IMR-90 (cell line): ENCODE measurements around the gene AMT. TPM values are rescaled to one million over a fixed set of nuclear protein-coding genes. Genes with fewer than 3 reads are reported as not detected.

Experiments used
- ATAC-seq: fragments of 200-7000 bp; cut with Tn5 transposase; 2 replicates; pipeline ENCODE4 v1.9.1; 2020; ENCODE audit warnings: low read depth, mild to moderate bottlenecking, moderate library complexity
- BruUV-seq: library from RNA; stranded (reverse); fragments of 400-500 nt; replicated peaks from 2 replicates; lab custom pipeline; 2021; lab: Mats Ljungman, UMichigan
- CTCF ChIA-PET: fragments of 300-600 bp; formaldehyde crosslinking; extraction: SDS; loops from one replicate; lab custom pipeline; 2021; ENCODE audit warnings: antibody characterized with exemption; lab: Yijun Ruan, JAX
- POLR2A ChIA-PET: fragments of 300-600 bp; sonication (Branson Sonifier 250); formaldehyde crosslinking; loops from one replicate; lab custom pipeline; 2022; ENCODE audit warnings: antibody characterized with exemption; ENCODE audit not compliant: unreplicated experiment; lab: Charles Lee
- DNase-seq: peaks from one replicate; pipeline ENCODE4 v3.0.0; 2013
- H2AFZ ChIP-seq: replicated peaks from 2 replicates; pipeline ENCODE3; 2013; ENCODE audit warnings: low read length, mild to moderate bottlenecking; ENCODE audit not compliant: poor library complexity
- H2AK5ac ChIP-seq: 2 replicates; pipeline ENCODE4 v1.6.1; 2013; ENCODE audit warnings: low read depth, low read length, inconsistent platforms
- H2AK9ac ChIP-seq: replicated peaks from 2 replicates; pipeline ENCODE3; 2013; ENCODE audit warnings: mild to moderate bottlenecking, low read depth, low read length, moderate library complexity; ENCODE audit not compliant: poor library complexity
- H2BK120ac ChIP-seq: 2 replicates; pipeline ENCODE4 v1.6.1; 2013; ENCODE audit warnings: low read depth, low read length, inconsistent platforms
- H2BK15ac ChIP-seq: 3 replicates; pipeline ENCODE4 v1.6.1; 2013; ENCODE audit warnings: low read depth, low read length, inconsistent platforms
- H2BK20ac ChIP-seq: 2 replicates; pipeline ENCODE4 v1.6.1; 2013; ENCODE audit warnings: low read depth, mild to moderate bottlenecking, inconsistent platforms, low read length, moderate library complexity
- H2BK5ac ChIP-seq: 2 replicates; pipeline ENCODE4 v1.6.1; 2013; ENCODE audit warnings: mild to moderate bottlenecking, low read depth, low read length, inconsistent platforms; ENCODE audit not compliant: poor library complexity, severe bottlenecking
- H3K14ac ChIP-seq: replicated peaks from 2 replicates; pipeline ENCODE4 v1.6.1; 2013; ENCODE audit warnings: low read depth, low read length, inconsistent platforms
- H3K18ac ChIP-seq: 2 replicates; pipeline ENCODE4 v1.6.1; 2013; ENCODE audit warnings: low read depth, low read length, control low read depth
- H3K23ac ChIP-seq: 2 replicates; pipeline ENCODE4 v1.6.1; 2013; ENCODE audit warnings: low read depth, low read length, inconsistent platforms
- H3K27ac ChIP-seq: 2 replicates; pipeline ENCODE4 v1.5.1; 2013; ENCODE audit warnings: mild to moderate bottlenecking, control low read depth, low read length; ENCODE audit not compliant: insufficient read depth
- H3K27me3 ChIP-seq: 2 replicates; pipeline ENCODE4 v1.6.1; 2013; ENCODE audit warnings: low read length; ENCODE audit not compliant: control insufficient read depth, insufficient read depth
- H3K36me3 ChIP-seq: 2 replicates; pipeline ENCODE4 v1.6.1; 2013; ENCODE audit warnings: low read length, mixed read lengths; ENCODE audit not compliant: control insufficient read depth, insufficient read depth
- H3K4ac ChIP-seq: 2 replicates; pipeline ENCODE4 v1.6.1; 2013; ENCODE audit warnings: low read depth, low read length, inconsistent platforms
- H3K4me1 ChIP-seq: 2 replicates; pipeline ENCODE4 v1.6.1; 2013; ENCODE audit warnings: low read length, mixed read lengths; ENCODE audit not compliant: control insufficient read depth, insufficient read depth
- H3K4me2 ChIP-seq: 2 replicates; pipeline ENCODE4 v1.6.1; 2013; ENCODE audit warnings: low read depth, mild to moderate bottlenecking, control low read depth, low read length, moderate library complexity
- H3K4me3 ChIP-seq: 2 replicates; pipeline ENCODE4 v1.5.1; 2013; ENCODE audit warnings: low read depth, mild to moderate bottlenecking, control low read depth, low read length, moderate library complexity; ENCODE audit not compliant: insufficient read depth
- H3K56ac ChIP-seq: 2 replicates; pipeline ENCODE4 v1.6.1; 2013; ENCODE audit warnings: low read length, inconsistent platforms; ENCODE audit not compliant: insufficient read depth; ENCODE audit errors: extremely low read depth
- H3K79me1 ChIP-seq, 2 experiments: 2 replicates each; pipeline ENCODE4 v1.6.1; 2013; ENCODE audit warnings: low read length in 2 of 2, inconsistent platforms in 1 of 2, low read depth in 1 of 2
- H3K9ac ChIP-seq: 2 replicates; pipeline ENCODE4 v1.6.1; 2013; ENCODE audit warnings: low read depth, low read length, control low read depth
- H3K9me1 ChIP-seq: 2 replicates; pipeline ENCODE4 v1.6.1; 2013; ENCODE audit warnings: low read length, inconsistent platforms; ENCODE audit not compliant: insufficient read depth
- H3K9me3 ChIP-seq: 2 replicates; pipeline ENCODE4 v1.6.1; 2013; ENCODE audit warnings: low read length; ENCODE audit not compliant: control insufficient read depth, insufficient read depth
- H4K20me1 ChIP-seq: 2 replicates; pipeline ENCODE4 v1.6.1; 2013; ENCODE audit warnings: low read length, inconsistent platforms; ENCODE audit not compliant: insufficient read depth
- H4K5ac ChIP-seq: 2 replicates; pipeline ENCODE4 v1.6.1; 2013; ENCODE audit warnings: mild to moderate bottlenecking, low read depth, low read length, control low read depth
- H4K8ac ChIP-seq, 2 experiments: 2 replicates each; pipeline ENCODE4 v1.6.1; 2013; ENCODE audit warnings: low read depth in 2 of 2, low read length in 2 of 2, control low read depth in 1 of 2, inconsistent platforms in 1 of 2
- H4K91ac ChIP-seq: 2 replicates; pipeline ENCODE4 v1.6.1; 2013; ENCODE audit warnings: low read depth, low read length, inconsistent platforms; ENCODE audit not compliant: insufficient read depth
- CEBPB ChIP-seq: IDR thresholded peaks from 2 replicates; pipeline ENCODE4 v1.6.1; 2012; ENCODE audit warnings: low read depth, low read length, improper control_type of control experiment
- FOS ChIP-seq: fragments of 150-350 bp; IDR thresholded peaks from 2 replicates; pipeline ENCODE4 v1.6.1; 2016; ENCODE audit warnings: low read depth, low read length
- MXI1 ChIP-seq: IDR thresholded peaks from 2 replicates; pipeline ENCODE4 v1.6.1; 2012; ENCODE audit warnings: low read depth, mild to moderate bottlenecking, low read length, moderate library complexity, borderline replicate concordance
- NFE2L2 ChIP-seq: fragments of 150-350 bp; IDR thresholded peaks from 2 replicates; pipeline ENCODE4 v1.6.1; 2016; ENCODE audit warnings: low read depth, mild to moderate bottlenecking, low read length
- POLR2A ChIP-seq: IDR thresholded peaks from 2 replicates; pipeline ENCODE4 v1.6.1; 2012; ENCODE audit warnings: mild to moderate bottlenecking, low read depth, low read length
- RCOR1 ChIP-seq: IDR thresholded peaks from 2 replicates; pipeline ENCODE4 v1.6.1; 2012; ENCODE audit warnings: mild to moderate bottlenecking, low read length, improper control_type of control experiment; ENCODE audit not compliant: insufficient replicate concordance
- WGBS, 2 experiments: methylation state at CpG; one replicate each; pipeline versions ENCODE4 v1.1.5 to v1.1.7; 2013; ENCODE audit warnings: missing lambda C conversion rate in 2 of 2; ENCODE audit not compliant: insufficient read length in 1 of 2; ENCODE audit errors: extremely low coverage in 2 of 2; 5-methylcytosine and 5-hydroxymethylcytosine counted together
- dilution Hi-C: fragments of 300-500 bp; cut with HindIII; formaldehyde crosslinking; loops from one replicate; pipeline ENCODE4 v1.14.3; 2018; ENCODE audit warnings: low sequenced_read_pairs; ENCODE audit not compliant: unreplicated experiment
- in situ Hi-C: fragments of 300-500 bp; cut with MboI; formaldehyde crosslinking; loops from 3 replicates; pipeline ENCODE4 v1.14.3; 2019; ENCODE audit warnings: low sequenced_read_pairs, inconsistent platforms, mixed read lengths
- intact Hi-C: fragments of 100-400 bp; cut with micrococcal nuclease; formaldehyde crosslinking; loops from 2 replicates; pipeline ENCODE4 v1.10.0; 2022
- polyA plus RNA-seq, 3 experiments: library from polyadenylated mRNA; depleted of rRNA; stranded (reverse); fragments of >200 nt; gene quantifications; 2 replicates each; pipeline ENCODE4 v1.2.3, GENCODE V29; 2012; ENCODE audit warnings: low replicate concordance in 1 of 3
- total RNA-seq: library from RNA; depleted of rRNA; stranded (reverse); fragments of >200 nt; gene quantifications from 2 replicates; pipeline ENCODE4 v1.2.3, GENCODE V29; 2012
- TF ChIP-seq, protein P1 (sequence below): fragments of 150-350 bp; IDR thresholded peaks from 2 replicates; pipeline ENCODE4 v1.6.1; 2016; ENCODE audit warnings: low read depth, mild to moderate bottlenecking, low read length, moderate library complexity, borderline replicate concordance
- TF ChIP-seq, protein P2 (sequence below): conservative IDR thresholded peaks from 2 replicates; pipeline ENCODE4 v1.5.1; 2012; ENCODE audit warnings: mild to moderate bottlenecking, low read depth, low read length, improper control_type of control experiment
- TF ChIP-seq, protein P3 (sequence below): fragments of 150-350 bp; IDR thresholded peaks from 2 replicates; pipeline ENCODE4 v1.6.1; 2017; ENCODE audit warnings: mild to moderate bottlenecking, antibody characterized with exemption, low read length, low read depth

Gene AMT
- total and polyA plus RNA-seq, 2 of the 4 experiments (the other 2 are of a cell fraction) = 0.36 to 5.5 TPM

DNA sequence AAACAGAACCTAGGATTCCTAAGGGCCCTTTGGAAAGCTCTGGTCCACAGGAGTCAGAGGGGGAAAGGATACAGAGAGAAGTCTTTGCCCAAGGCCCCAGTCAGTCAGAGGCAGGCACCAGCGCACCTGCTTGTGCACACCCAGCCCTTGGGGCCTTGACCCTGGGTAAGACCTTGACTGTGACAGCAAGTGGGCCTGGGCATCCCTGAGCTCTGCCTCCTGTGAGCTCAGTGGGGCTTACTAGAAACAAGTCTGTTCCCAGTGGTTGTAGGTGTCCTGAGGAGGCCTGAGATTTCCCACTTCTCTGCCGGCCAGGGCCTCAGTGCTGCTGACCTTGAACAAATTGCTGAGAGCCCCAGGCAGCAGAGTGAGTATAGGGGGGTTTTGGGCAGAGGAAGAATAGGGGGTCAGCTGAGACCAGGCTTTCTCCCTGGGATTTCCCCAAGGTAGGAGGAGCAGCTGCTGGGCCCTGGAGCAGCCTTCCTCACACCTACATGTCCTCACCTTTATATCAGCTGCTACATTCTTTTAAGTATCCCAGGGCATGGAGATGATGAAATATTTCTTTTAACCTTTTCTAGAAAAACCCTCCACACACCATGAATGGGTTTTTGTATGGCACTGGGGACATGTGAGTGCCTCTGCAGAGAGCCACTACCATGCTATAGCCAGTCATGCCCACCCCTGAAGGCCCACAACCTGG is 38.1 kb upstream of the AMT start:
- Histone ChIP-seq H4K91ac (no peak overlapping the region), H4K8ac (no peak overlapping the region), H3K79me1 (no peaks in the 10 kb centered on the region), H4K20me1 (no peaks in the 10 kb centered on the region), H3K4me1 (peaks cover 23% of the 10 kb centered on the region), H2BK15ac (no peak overlapping the region), H2BK5ac (no peak overlapping the region), H3K27ac (no peak overlapping the region), H3K23ac (no peak overlapping the region), H2AK5ac (no peak overlapping the region; the same call in 1 of the 2 replicates), H3K56ac (no peak overlapping the region), H3K27me3 (no peaks in the 10 kb centered on the region), H3K9me3 (no peaks in the 10 kb centered on the region), H4K5ac (no peak overlapping the region), H3K9ac (no peak overlapping the region), H3K4me2 (no peak overlapping the region), H3K36me3 (no peaks in the 10 kb centered on the region), H3K14ac (no peak overlapping the region), H3K9me1 (peaks cover 22% of the 10 kb centered on the region), H2AK9ac (no peak overlapping the region), H3K4ac (peak overlapping the region; percentile 18; the same call in 1 of the 2 replicates), H3K4me3 (no peak overlapping the region), H2BK120ac (no peak overlapping the region), H2BK20ac (no peak overlapping the region), H2AFZ (no peak overlapping the region), H3K18ac (no peak overlapping the region)
- no TSS peak for BruUV-seq
- TF ChIP-seq, protein P1, sequence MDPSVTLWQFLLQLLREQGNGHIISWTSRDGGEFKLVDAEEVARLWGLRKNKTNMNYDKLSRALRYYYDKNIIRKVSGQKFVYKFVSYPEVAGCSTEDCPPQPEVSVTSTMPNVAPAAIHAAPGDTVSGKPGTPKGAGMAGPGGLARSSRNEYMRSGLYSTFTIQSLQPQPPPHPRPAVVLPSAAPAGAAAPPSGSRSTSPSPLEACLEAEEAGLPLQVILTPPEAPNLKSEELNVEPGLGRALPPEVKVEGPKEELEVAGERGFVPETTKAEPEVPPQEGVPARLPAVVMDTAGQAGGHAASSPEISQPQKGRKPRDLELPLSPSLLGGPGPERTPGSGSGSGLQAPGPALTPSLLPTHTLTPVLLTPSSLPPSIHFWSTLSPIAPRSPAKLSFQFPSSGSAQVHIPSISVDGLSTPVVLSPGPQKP = no peak
- TF ChIP-seq POLR2A = no peak
- TF ChIP-seq, protein P2, sequence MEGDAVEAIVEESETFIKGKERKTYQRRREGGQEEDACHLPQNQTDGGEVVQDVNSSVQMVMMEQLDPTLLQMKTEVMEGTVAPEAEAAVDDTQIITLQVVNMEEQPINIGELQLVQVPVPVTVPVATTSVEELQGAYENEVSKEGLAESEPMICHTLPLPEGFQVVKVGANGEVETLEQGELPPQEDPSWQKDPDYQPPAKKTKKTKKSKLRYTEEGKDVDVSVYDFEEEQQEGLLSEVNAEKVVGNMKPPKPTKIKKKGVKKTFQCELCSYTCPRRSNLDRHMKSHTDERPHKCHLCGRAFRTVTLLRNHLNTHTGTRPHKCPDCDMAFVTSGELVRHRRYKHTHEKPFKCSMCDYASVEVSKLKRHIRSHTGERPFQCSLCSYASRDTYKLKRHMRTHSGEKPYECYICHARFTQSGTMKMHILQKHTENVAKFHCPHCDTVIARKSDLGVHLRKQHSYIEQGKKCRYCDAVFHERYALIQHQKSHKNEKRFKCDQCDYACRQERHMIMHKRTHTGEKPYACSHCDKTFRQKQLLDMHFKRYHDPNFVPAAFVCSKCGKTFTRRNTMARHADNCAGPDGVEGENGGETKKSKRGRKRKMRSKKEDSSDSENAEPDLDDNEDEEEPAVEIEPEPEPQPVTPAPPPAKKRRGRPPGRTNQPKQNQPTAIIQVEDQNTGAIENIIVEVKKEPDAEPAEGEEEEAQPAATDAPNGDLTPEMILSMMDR = no peak
- no peak for TF ChIP-seq RCOR1
- TF ChIP-seq, protein P3, sequence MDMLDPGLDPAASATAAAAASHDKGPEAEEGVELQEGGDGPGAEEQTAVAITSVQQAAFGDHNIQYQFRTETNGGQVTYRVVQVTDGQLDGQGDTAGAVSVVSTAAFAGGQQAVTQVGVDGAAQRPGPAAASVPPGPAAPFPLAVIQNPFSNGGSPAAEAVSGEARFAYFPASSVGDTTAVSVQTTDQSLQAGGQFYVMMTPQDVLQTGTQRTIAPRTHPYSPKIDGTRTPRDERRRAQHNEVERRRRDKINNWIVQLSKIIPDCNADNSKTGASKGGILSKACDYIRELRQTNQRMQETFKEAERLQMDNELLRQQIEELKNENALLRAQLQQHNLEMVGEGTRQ = no peak
- TF ChIP-seq MXI1 = no peak
- TF ChIP-seq FOS = no peak
- no peak for TF ChIP-seq NFE2L2
- no peak for TF ChIP-seq CEBPB
- CTCF ChIA-PET = no interaction called here
- intact Hi-C loops = no loop called here
- no CpG with 5 or more reads among the region's 2 CpGs for WGBS, 2 experiments
- in situ Hi-C loops = no loop called here
- no peak for ATAC-seq
- POLR2A ChIA-PET = no interaction called here
- DNase-seq = no peak
- dilution Hi-C loops = no loop called here
